K562 (cell line): ENCODE data around the gene FANCG. TPM values are rescaled to one million over a fixed set of nuclear protein-coding genes. Genes with fewer than 3 reads are reported as not detected.
A peak's percentile ranks its signal among the peaks of the same experiment; 100 is the strongest.

ENCODE experiments used
- CBX3 ChIP-seq, 2 experiments: IDR thresholded peaks; 1 replicate in 1 of 2; 2 replicates in 1 of 2; pipeline ENCODE4 v1.6.1; 2012; ENCODE audit warnings: inconsistent platforms in 2 of 2, low read length in 2 of 2, borderline replicate concordance in 1 of 2, control low read depth in 1 of 2
- CSDE1 ChIP-seq, 2 experiments: fragments of 450-650 bp; IDR thresholded peaks; 2 replicates each; pipeline ENCODE4 v1.6.1; 2016; ENCODE audit warnings: mild to moderate bottlenecking in 1 of 2
- CXXC5 ChIP-seq: fragments of 250-450 bp; sonication (Bioruptor Pico); IDR thresholded peaks from 2 replicates; pipeline ENCODE4 v1.8.0; 2022; ENCODE audit warnings: inconsistent platforms, mild to moderate bottlenecking, moderate library complexity
- EP300 ChIP-seq: IDR thresholded peaks from 2 replicates; pipeline ENCODE4 v1.6.1; 2012; ENCODE audit warnings: low read length, improper control_type of control experiment
- FOS ChIP-seq: IDR thresholded peaks from 3 replicates; pipeline ENCODE4 v1.6.1; 2011; ENCODE audit not compliant: insufficient read length; ENCODE audit errors: extremely low read depth
- JUNB ChIP-seq: fragments of 450-650 bp; formaldehyde crosslinking; conservative IDR thresholded peaks from 2 replicates; pipeline ENCODE4 v1.4.0; 2020; ENCODE audit warnings: mild to moderate bottlenecking
- MEF2D ChIP-seq: conservative IDR thresholded peaks from 2 replicates; pipeline ENCODE4 v1.6.1; 2016; ENCODE audit warnings: low read depth, missing genetic modification characterization, missing compliant biosample characterization
- PHB2 ChIP-seq: fragments of 450-650 bp; IDR thresholded peaks from 2 replicates; pipeline ENCODE4 v1.6.1; 2017; ENCODE audit warnings: low read depth
- PTBP1 ChIP-seq: fragments of 200-400 bp; formaldehyde crosslinking; IDR thresholded peaks from 2 replicates; pipeline ENCODE4 v1.6.1; 2017; ENCODE audit warnings: low read depth, low read length
- PTRF ChIP-seq: fragments of 450-650 bp; IDR thresholded peaks from 2 replicates; pipeline ENCODE4 v1.6.1; 2016; ENCODE audit warnings: mild to moderate bottlenecking, missing genetic modification characterization, missing compliant biosample characterization
- TCF7 ChIP-seq: sonication (generic); IDR thresholded peaks from 2 replicates; pipeline ENCODE4 v1.6.1; 2016; ENCODE audit warnings: antibody characterized with exemption, borderline replicate concordance
- TCFL5 ChIP-seq: fragments of 250-450 bp; sonication (Bioruptor Pico); conservative IDR thresholded peaks from 2 replicates; pipeline ENCODE4 v1.6.1; 2021; ENCODE audit warnings: mild to moderate bottlenecking, moderate library complexity, matching md5 sums
- ZC3H11A ChIP-seq: IDR thresholded peaks from 2 replicates; pipeline ENCODE4 v1.6.1; 2012; ENCODE audit warnings: low read depth, low read length, improper control_type of control experiment
- ZEB2 ChIP-seq: fragments of 450-650 bp; IDR thresholded peaks from 2 replicates; pipeline ENCODE4 v1.6.1; 2016
- ZNF239 ChIP-seq: fragments of 250-450 bp; sonication (Bioruptor Pico); IDR thresholded peaks from 2 replicates; pipeline ENCODE4 v1.4.0; 2020; ENCODE audit warnings: mild to moderate bottlenecking
- polyA plus RNA-seq, 8 experiments: library from polyadenylated mRNA; depleted of rRNA in 4 of 8; stranded (reverse) in 5 of 8; unstranded in 3 of 8; fragments of >200 nt; fragmentation: Nextera tagmentation in 2 of 8; fragmentation: Illumina TruSeq in 1 of 8; extraction: Ambion mirVana in 2 of 8; extraction: Trizol in 1 of 8; gene quantifications; 2 replicates each; pipeline versions ENCODE4 v1.2.1 to v1.2.3, GENCODE V29; 2011 to 2014; ENCODE audit warnings: inconsistent platforms in 1 of 8, missing spikeins in 1 of 8
- total RNA-seq, 7 experiments: library from RNA; depleted of rRNA in 6 of 7; stranded (reverse); fragments of >200 nt in 6 of 7; fragmentation: Illumina TruSeq in 2 of 7; extraction: Trizol in 2 of 7; gene quantifications; 2 replicates each; pipeline versions ENCODE4 v1.2.1 to v1.2.3, GENCODE V29; 2011 to 2021; ENCODE audit warnings: low replicate concordance in 1 of 7
- TF ChIP-seq, protein P1 (sequence below), 2 experiments: fragments of 450-650 bp in 1 of 2; sonication (generic) in 1 of 2; formaldehyde crosslinking in 1 of 2; IDR thresholded peaks; 2 replicates each; pipeline versions ENCODE4 v1.7.1 to v1.9.0; 2016 to 2022; ENCODE audit warnings: inconsistent platforms in 1 of 2, mild to moderate bottlenecking in 1 of 2, missing genetic modification reagents in 1 of 2
- TF ChIP-seq, protein P2 (sequence below): conservative IDR thresholded peaks from 2 replicates; pipeline ENCODE4 v1.6.1; 2011; ENCODE audit warnings: low read depth, mild to moderate bottlenecking, low read length; ENCODE audit not compliant: control insufficient read depth
- TF ChIP-seq, protein P3 (sequence below): fragments of 450-650 bp; IDR thresholded peaks from 2 replicates; pipeline ENCODE4 v1.6.1; 2016

FANCG gene
- total and polyA plus RNA-seq, 9 of the 15 experiments (the other 6 are each of a cell fraction or from before 2014, with no cell fraction given): 7.5 to 43.9 (median 31.0) TPM

DNA sequence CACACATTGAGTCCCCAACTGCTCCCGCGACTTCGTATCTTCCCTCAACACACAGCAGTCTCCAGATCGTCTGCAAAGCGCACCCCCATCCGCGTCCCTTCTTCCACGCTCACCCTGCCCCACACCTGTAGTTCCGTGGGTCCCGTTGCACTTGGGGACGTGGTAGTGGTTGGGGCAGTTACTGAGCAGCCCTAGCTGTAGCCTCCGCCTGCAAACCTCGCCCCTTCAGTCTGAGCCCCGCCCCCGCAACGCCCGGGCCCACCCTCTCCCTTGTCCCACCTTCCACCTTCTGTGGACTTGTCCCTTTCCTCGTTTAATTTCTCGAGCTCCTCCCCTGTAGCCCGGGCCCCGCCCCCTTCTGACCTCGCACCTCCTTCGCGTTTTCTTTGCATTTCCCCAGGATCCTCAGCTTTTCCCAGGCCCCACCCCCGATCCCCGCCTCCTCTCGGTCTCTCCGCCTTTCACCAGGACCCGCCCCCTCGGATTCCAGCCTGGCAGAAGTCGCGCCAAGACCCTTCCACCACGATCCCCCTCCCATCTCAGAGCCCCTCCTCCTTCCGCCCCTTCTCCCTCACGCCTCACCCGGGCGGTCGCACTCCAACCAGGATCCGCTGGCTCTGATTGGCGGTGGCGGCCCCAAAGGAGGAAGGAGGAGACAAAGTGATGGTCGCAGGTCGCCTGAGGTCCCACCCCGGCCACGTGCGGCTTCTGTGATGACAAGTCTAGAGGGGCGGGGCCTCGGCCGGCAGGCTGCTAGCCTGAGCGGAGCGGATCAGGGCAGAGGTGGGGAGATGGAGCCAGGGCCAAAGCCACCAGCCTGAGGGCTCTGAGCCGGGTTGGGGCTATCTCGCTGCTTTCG is 36.2 kb upstream of the FANCG start, which contains the start of gene ATOSB (continued):
- TF ChIP-seq, protein P1, sequence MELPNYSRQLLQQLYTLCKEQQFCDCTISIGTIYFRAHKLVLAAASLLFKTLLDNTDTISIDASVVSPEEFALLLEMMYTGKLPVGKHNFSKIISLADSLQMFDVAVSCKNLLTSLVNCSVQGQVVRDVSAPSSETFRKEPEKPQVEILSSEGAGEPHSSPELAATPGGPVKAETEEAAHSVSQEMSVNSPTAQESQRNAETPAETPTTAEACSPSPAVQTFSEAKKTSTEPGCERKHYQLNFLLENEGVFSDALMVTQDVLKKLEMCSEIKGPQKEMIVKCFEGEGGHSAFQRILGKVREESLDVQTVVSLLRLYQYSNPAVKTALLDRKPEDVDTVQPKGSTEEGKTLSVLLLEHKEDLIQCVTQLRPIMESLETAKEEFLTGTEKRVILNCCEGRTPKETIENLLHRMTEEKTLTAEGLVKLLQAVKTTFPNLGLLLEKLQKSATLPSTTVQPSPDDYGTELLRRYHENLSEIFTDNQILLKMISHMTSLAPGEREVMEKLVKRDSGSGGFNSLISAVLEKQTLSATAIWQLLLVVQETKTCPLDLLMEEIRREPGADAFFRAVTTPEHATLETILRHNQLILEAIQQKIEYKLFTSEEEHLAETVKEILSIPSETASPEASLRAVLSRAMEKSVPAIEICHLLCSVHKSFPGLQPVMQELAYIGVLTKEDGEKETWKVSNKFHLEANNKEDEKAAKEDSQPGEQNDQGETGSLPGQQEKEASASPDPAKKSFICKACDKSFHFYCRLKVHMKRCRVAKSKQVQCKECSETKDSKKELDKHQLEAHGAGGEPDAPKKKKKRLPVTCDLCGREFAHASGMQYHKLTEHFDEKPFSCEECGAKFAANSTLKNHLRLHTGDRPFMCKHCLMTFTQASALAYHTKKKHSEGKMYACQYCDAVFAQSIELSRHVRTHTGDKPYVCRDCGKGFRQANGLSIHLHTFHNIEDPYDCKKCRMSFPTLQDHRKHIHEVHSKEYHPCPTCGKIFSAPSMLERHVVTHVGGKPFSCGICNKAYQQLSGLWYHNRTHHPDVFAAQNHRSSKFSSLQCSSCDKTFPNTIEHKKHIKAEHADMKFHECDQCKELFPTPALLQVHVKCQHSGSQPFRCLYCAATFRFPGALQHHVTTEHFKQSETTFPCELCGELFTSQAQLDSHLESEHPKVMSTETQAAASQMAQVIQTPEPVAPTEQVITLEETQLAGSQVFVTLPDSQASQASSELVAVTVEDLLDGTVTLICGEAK (IDR thresholded peaks at IDR 0.05): no peak
- TF ChIP-seq, protein P1 (CRISPR knock-in tag; IDR thresholded peaks at IDR 0.05): no peak
- TF ChIP-seq, protein P2, sequence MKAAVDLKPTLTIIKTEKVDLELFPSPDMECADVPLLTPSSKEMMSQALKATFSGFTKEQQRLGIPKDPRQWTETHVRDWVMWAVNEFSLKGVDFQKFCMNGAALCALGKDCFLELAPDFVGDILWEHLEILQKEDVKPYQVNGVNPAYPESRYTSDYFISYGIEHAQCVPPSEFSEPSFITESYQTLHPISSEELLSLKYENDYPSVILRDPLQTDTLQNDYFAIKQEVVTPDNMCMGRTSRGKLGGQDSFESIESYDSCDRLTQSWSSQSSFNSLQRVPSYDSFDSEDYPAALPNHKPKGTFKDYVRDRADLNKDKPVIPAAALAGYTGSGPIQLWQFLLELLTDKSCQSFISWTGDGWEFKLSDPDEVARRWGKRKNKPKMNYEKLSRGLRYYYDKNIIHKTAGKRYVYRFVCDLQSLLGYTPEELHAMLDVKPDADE: no peak
- TF ChIP-seq TCFL5 (CRISPR knock-in tag): no peak
- TF ChIP-seq JUNB (CRISPR knock-in tag): no peak
- no peak for TF ChIP-seq PHB2
- no peak for TF ChIP-seq TCF7
- TF ChIP-seq, protein P3, sequence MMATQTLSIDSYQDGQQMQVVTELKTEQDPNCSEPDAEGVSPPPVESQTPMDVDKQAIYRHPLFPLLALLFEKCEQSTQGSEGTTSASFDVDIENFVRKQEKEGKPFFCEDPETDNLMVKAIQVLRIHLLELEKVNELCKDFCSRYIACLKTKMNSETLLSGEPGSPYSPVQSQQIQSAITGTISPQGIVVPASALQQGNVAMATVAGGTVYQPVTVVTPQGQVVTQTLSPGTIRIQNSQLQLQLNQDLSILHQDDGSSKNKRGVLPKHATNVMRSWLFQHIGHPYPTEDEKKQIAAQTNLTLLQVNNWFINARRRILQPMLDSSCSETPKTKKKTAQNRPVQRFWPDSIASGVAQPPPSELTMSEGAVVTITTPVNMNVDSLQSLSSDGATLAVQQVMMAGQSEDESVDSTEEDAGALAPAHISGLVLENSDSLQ: peak; percentile 83
- no peak for TF ChIP-seq ZNF239 (CRISPR knock-in tag)
- no peak; a peak in 1 of 3 replicates for TF ChIP-seq CBX3 (IDR thresholded peaks at IDR 0.05; ENCODE audit: borderline replicate concordance in 1 of 2, low read length in 2 of 2)
- TF ChIP-seq PTBP1: no peak
- TF ChIP-seq ZEB2: no peak
- no peak for TF ChIP-seq MEF2D (tag)
- no peak for TF ChIP-seq CXXC5
- no peak for TF ChIP-seq CSDE1 (IDR thresholded peaks at IDR 0.05)
- no peak for TF ChIP-seq FOS
- no peak for TF ChIP-seq PTRF (tag)
- no peak for TF ChIP-seq EP300
- no peak for TF ChIP-seq ZC3H11A
